Lower leg skin (tissue), 4 donors: ENCODE measurements around the gene HELT. TPM values are rescaled to one million over a fixed set of nuclear protein-coding genes. Genes with fewer than 3 reads are reported as not detected.

Source experiments
- DNase-seq, 2 donors: peaks; one replicate each; pipeline ENCODE4 v3.0.0-alpha.2; 2019; ENCODE audit warnings: low spot score in 2 of 2
- H3K4me3 ChIP-seq: fragments of 200-600 bp; sonication (generic); 2 replicates; pipeline ENCODE4 v1.5.1; 2017; ENCODE audit warnings: mild to moderate bottlenecking, low read depth; ENCODE audit not compliant: poor library complexity, severe bottlenecking
- POLR2A ChIP-seq, 2 donors: fragments of 450-650 bp; IDR thresholded peaks; one replicate each; pipeline ENCODE4 v1.6.1; 2016 to 2017; ENCODE audit warnings: antibody characterized with exemption in 2 of 2, mild to moderate bottlenecking in 1 of 2, moderate library complexity in 1 of 2
- WGBS, 2 donors: methylation state at CpG; one replicate each; pipeline ENCODE4 v1.1.5; 2018; 5-methylcytosine and 5-hydroxymethylcytosine counted together
- intact Hi-C: fragments of 100-400 bp; cut with DNase I; formaldehyde crosslinking; loops from one replicate; pipeline ENCODE4 v1.15.0; 2023; ENCODE audit warnings: low total_unique reads
- total RNA-seq, 4 donors: library from RNA; depleted of rRNA; stranded (reverse); fragments of >200 nt; gene quantifications; one replicate each; pipeline ENCODE4 v1.1.0, GENCODE V29; 2016
- TF ChIP-seq, protein P1 (sequence below), 3 donors: fragments of 450-650 bp; IDR thresholded peaks; one replicate each; pipeline ENCODE4 v1.5.1; 2016; ENCODE audit warnings: antibody characterized with exemption in 3 of 3, mild to moderate bottlenecking in 3 of 3, moderate library complexity in 2 of 3

The HELT gene
- total RNA-seq, 4 donors from 2014 or later, result 0.34 to 8.7 (median 2.2) TPM

- 76 to 79% methylated on average over 8 of the region's 8 CpGs for WGBS, 2 donors
- intact Hi-C loops, result loop anchor here (10.0 kb wide), 1 partner anchor 86 kb away; no protein-coding TSS in a partner anchor
- no peak for DNase-seq
- no peak for TF ChIP-seq POLR2A (IDR thresholded peaks at IDR 0.05)
- TF ChIP-seq, protein P1, sequence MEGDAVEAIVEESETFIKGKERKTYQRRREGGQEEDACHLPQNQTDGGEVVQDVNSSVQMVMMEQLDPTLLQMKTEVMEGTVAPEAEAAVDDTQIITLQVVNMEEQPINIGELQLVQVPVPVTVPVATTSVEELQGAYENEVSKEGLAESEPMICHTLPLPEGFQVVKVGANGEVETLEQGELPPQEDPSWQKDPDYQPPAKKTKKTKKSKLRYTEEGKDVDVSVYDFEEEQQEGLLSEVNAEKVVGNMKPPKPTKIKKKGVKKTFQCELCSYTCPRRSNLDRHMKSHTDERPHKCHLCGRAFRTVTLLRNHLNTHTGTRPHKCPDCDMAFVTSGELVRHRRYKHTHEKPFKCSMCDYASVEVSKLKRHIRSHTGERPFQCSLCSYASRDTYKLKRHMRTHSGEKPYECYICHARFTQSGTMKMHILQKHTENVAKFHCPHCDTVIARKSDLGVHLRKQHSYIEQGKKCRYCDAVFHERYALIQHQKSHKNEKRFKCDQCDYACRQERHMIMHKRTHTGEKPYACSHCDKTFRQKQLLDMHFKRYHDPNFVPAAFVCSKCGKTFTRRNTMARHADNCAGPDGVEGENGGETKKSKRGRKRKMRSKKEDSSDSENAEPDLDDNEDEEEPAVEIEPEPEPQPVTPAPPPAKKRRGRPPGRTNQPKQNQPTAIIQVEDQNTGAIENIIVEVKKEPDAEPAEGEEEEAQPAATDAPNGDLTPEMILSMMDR (IDR thresholded peaks at IDR 0.05), result no peak
- H3K4me3 ChIP-seq, result no peak overlapping the region
Measured at GRCh38 chr4:185028625-185029024, 10.3 kb downstream of the HELT start.

DNA sequence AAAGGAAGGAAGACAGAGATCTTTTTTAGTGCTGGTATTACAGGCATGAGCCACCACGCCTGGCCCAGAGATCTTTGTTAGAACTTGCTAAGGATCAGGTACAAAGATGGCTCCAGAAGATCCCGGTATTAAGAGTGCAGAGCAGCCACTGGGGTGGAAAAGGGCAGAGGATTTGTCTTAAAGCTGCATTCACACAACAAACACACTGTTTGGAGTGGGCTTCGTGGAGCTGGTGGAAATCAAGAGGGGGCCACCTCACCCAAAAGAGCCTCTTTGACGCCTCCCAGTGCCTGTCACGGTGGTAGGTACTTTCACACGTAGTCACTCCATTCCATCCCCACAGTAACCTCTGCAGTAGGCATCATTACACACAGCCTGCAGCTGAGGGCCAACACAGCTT lies 13.3 kb downstream of the HELT start:
- H3K4me3 ChIP-seq, result no peak overlapping the region
- intact Hi-C loops, result no loop called here
- TF ChIP-seq POLR2A (IDR thresholded peaks at IDR 0.05), result no peak
- TF ChIP-seq, protein P1 (IDR thresholded peaks at IDR 0.05), result no peak
- no peak for DNase-seq
- 67 to 71% methylated on average over 6 of the region's 6 CpGs for WGBS, 2 donors

- TF ChIP-seq, protein P1 (IDR thresholded peaks at IDR 0.05), result no peak
- TF ChIP-seq POLR2A (IDR thresholded peaks at IDR 0.05), result no peak
- intact Hi-C loops, result no loop called here
- H3K4me3 ChIP-seq, result no peak overlapping the region
- DNase-seq, result no peak
- WGBS, 2 donors, result 84 to 86% methylated on average over 9 of the region's 9 CpGs
Measured at GRCh38 chr4:185033072-185033471, 14.8 kb downstream of the HELT start.

DNA sequence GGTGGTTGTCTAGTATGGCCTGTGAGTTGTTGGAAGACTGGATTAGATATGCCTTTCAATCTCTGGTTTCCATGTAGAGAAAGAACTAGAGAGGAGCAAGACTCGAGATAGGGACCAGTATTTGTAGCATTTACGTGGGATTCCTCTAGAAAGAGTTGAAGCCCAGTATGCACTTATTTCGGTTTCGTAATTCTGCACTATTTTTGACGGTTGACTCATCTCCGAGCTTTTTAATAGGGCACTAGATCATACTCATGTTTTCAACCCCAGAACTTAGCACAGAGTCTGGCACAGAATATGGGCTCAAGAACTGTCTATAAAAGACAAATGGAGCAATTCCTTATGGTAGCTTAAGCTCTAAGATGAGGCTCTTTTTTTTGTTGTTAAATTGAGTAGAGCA lies 15.7 kb downstream of the HELT start:
- no peak overlapping the region for H3K4me3 ChIP-seq
- DNase-seq, result no peak
- WGBS, 2 donors, result 82% methylated on average over 6 of the region's 6 CpGs
- intact Hi-C loops, result no loop called here
- TF ChIP-seq POLR2A (IDR thresholded peaks at IDR 0.05), result no peak
- TF ChIP-seq, protein P1 (IDR thresholded peaks at IDR 0.05), result no peak

- TF ChIP-seq, protein P1 (IDR thresholded peaks at IDR 0.05), result no peak
- no peak for TF ChIP-seq POLR2A (IDR thresholded peaks at IDR 0.05)
- no peak for DNase-seq
- H3K4me3 ChIP-seq, result no peak overlapping the region
- WGBS, 2 donors, result 72 to 76% methylated on average over 2 of the region's 2 CpGs
- intact Hi-C loops, result no loop called here
Measured at GRCh38 chr4:185035284-185035683, 17.0 kb downstream of the HELT start.

DNA sequence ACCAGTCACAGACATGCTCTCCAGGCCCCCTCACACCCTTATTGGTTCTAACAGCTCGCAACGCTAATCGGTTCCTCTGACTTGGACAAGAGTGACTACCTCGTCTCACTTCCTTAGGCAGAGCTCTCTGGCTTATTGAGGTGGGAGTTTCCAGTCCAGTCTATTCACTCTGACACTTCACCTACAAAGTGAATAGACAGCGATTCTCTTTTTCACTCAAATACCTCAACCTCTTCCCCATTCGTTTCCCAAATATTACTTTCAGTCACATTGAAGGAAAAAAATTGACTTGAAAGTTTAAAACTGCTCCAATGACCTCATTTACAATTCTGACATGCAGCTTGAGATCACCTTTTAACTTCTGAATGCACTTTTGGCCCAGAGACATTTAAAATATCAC lies 17.7 kb downstream of the HELT start:
- intact Hi-C loops, result no loop called here
- 86 to 90% methylated on average over 6 of the region's 6 CpGs for WGBS, 2 donors
- no peak overlapping the region for H3K4me3 ChIP-seq
- TF ChIP-seq, protein P1 (IDR thresholded peaks at IDR 0.05), result no peak
- no peak for TF ChIP-seq POLR2A (IDR thresholded peaks at IDR 0.05)
- DNase-seq, result no peak
